ENCODE results near the gene TTC28.
"Not testable (repeated sequence)": the region's sequence is repeated elsewhere in the genome, so short reads cannot be mapped to it uniquely, and the experiment has no call there.

GRCh38 chr22:28680813-28681490, 1.3 kb upstream of the TTC28 start:
- TF ChIP-seq CTCF (conservative IDR thresholded peaks at IDR 0.05 in 1 of 2, IDR thresholded peaks at IDR 0.05 in 1 of 2; ENCODE audit: low read depth in 1 of 2, low read length in 2 of 2); EZH2 (IDR thresholded peaks at IDR 0.05; ENCODE audit: low read length, missing control alignments): not testable (repeated sequence)
